Neural progenitor cell (in vitro differentiated cells): ENCODE measurements around the gene RBM39.

ENCODE experiments used
- EZH2 ChIP-seq: fragments of 200-600 bp; sonication (generic); IDR thresholded peaks from 2 replicates; pipeline ENCODE4 v1.6.1; 2017; ENCODE audit warnings: antibody characterized with exemption, mild to moderate bottlenecking, moderate library complexity
- EZH2phosphoT487 ChIP-seq: fragments of 200-600 bp; sonication (generic); IDR thresholded peaks from 2 replicates; pipeline ENCODE4 v1.6.1; 2017; ENCODE audit warnings: antibody characterized with exemption
- TF ChIP-seq, protein P1 (sequence below): fragments of 200-600 bp; sonication (generic); IDR thresholded peaks from 2 replicates; pipeline ENCODE4 v1.5.1; 2017; ENCODE audit warnings: antibody characterized with exemption, mild to moderate bottlenecking

DNA sequence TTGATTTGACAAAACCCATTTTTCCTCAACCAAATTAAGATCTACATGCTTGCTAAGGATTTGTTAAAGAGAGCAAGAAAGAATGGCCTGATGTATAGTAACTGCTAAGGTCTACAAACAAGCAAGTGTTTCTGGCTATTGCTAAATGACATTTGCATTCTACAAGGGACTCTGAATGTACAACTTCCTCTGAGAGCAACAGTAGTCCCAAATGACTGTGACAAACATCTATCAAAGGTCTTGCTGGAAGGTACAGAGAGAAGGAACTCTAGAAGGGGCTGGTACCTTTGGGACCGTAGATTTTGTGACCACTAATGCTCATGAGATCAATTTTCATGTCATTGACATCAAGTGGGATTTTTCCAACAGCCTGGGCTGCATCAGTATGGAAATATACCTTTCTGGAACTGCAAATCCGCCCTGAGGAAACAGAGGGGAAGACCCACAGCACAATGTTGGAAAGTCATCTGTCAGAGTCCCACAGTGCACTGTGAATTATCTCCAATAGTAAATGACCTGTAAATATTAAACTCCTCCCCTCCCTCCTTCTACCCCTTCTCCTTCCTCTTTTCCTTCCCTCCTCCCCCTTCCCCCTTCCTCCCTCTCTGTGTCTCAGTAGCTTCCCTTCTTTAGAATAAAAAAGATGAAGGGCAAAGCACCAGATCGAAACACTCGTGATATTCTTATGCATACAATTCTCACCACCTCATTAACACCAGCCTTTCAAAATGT, 61.4 kb downstream of the RBM39 start:
- TF ChIP-seq, protein P1, sequence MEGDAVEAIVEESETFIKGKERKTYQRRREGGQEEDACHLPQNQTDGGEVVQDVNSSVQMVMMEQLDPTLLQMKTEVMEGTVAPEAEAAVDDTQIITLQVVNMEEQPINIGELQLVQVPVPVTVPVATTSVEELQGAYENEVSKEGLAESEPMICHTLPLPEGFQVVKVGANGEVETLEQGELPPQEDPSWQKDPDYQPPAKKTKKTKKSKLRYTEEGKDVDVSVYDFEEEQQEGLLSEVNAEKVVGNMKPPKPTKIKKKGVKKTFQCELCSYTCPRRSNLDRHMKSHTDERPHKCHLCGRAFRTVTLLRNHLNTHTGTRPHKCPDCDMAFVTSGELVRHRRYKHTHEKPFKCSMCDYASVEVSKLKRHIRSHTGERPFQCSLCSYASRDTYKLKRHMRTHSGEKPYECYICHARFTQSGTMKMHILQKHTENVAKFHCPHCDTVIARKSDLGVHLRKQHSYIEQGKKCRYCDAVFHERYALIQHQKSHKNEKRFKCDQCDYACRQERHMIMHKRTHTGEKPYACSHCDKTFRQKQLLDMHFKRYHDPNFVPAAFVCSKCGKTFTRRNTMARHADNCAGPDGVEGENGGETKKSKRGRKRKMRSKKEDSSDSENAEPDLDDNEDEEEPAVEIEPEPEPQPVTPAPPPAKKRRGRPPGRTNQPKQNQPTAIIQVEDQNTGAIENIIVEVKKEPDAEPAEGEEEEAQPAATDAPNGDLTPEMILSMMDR, result no peak
- TF ChIP-seq EZH2 (no peak), EZH2phosphoT487 (no peak)
